Heart left ventricle (tissue), 16 donors: ENCODE measurements around the gene ENTPD1. TPM values are rescaled to one million over a fixed set of nuclear protein-coding genes. Genes with fewer than 3 reads are reported as not detected.

Experiments
- ATAC-seq, 4 donors: fragments of 200-7000 bp; cut with Tn5 transposase; one replicate each; pipeline ENCODE4 v1.9.1; 2020 to 2022; ENCODE audit warnings: moderate library complexity in 4 of 4, mild to moderate bottlenecking in 3 of 4, moderate number of reproducible peaks in 1 of 4
- DNase-seq, 5 donors: peaks; one replicate each; pipeline ENCODE4 v3.0.0-alpha.2; 2020
- H3K27ac ChIP-seq, 12 donors: fragments of 200-600 bp; sonication (generic) in 4 of 12; one replicate each; pipeline versions ENCODE4 v1.5.0 to v1.8.0; 2016 to 2022; ENCODE audit warnings: mild to moderate bottlenecking in 2 of 12
- H3K27me3 ChIP-seq, 9 donors: fragments of 200-600 bp; sonication (generic) in 2 of 9; one replicate each; pipeline versions ENCODE4 v1.5.1 to v1.8.0; 2016 to 2022; ENCODE audit warnings: mild to moderate bottlenecking in 3 of 9
- H3K36me3 ChIP-seq, 9 donors: fragments of 200-600 bp; sonication (generic) in 2 of 9; one replicate each; pipeline versions ENCODE4 v1.5.0 to v1.8.0; 2018 to 2022; ENCODE audit warnings: mild to moderate bottlenecking in 2 of 9
- H3K4me1 ChIP-seq, 12 donors: fragments of 200-600 bp; sonication (generic) in 4 of 12; one replicate each; pipeline versions ENCODE4 v1.5.0 to v1.8.0; 2016 to 2022; ENCODE audit warnings: mild to moderate bottlenecking in 3 of 12
- H3K4me3 ChIP-seq, 12 donors: fragments of 200-600 bp; sonication (generic) in 4 of 12; one replicate each; pipeline versions ENCODE4 v1.5.0 to v1.8.0; 2017 to 2022; ENCODE audit warnings: mild to moderate bottlenecking in 9 of 12, moderate library complexity in 4 of 12
- H3K9me3 ChIP-seq, 12 donors: fragments of 200-600 bp; sonication (generic) in 4 of 12; one replicate each; pipeline versions ENCODE4 v1.5.0 to v1.8.0; 2016 to 2022; ENCODE audit warnings: mild to moderate bottlenecking in 1 of 12
- CTCF ChIP-seq, 12 donors: fragments of 200-600 bp; sonication (generic) in 4 of 12; IDR thresholded peaks; one replicate each; pipeline versions ENCODE4 v1.5.0 to v1.8.0; 2018 to 2022; ENCODE audit warnings: antibody characterized with exemption in 12 of 12, mild to moderate bottlenecking in 5 of 12
- POLR2A ChIP-seq, 2 donors: fragments of 450-650 bp; IDR thresholded peaks; one replicate each; pipeline ENCODE4 v1.6.1; 2017; ENCODE audit warnings: antibody characterized with exemption in 2 of 2, mild to moderate bottlenecking in 2 of 2, moderate library complexity in 2 of 2
- WGBS, 4 donors: extraction: QIAGEN DNeasy Blood & Tissue Kit in 2 of 4; methylation state at CpG; one replicate each; pipeline versions ENCODE4 v1.1.5 to v1.1.7; 2013 to 2018; 5-methylcytosine and 5-hydroxymethylcytosine counted together
- intact Hi-C, 10 donors: fragments of 100-400 bp; cut with DNase I; formaldehyde crosslinking; loops; one replicate each; pipeline versions ENCODE4 v1.11.1 to v1.14.2; 2022
- polyA plus RNA-seq, 2 donors: library from polyadenylated mRNA; stranded (reverse); fragments of 200-250 nt; gene quantifications; one replicate each; pipeline ENCODE4 v1.2.3, GENCODE V29; 2013
- total RNA-seq, 9 donors: library from RNA; depleted of rRNA in 2 of 9; stranded (reverse); fragments of >200 nt in 2 of 9; fragmentation: NEBNext Ultra II Directional in 3 of 9; extraction: Animal tissue kit (Norgen Biotek cat#: 25700) in 3 of 9; gene quantifications; one replicate each; pipeline versions ENCODE4 v1.1.0 to v1.2.4, GENCODE V29; 2016 to 2023
- donor health status: ischemic (EF 13 %, LVEDD 7.1; RV severe dilation, severe dysfunction).
- donor health status: healthy with polysubstance abuse.
- donor health status: DM: no; HTN: yes; CAD: no.
- donor health status: DM: no; HTN: no; CAD: no.
- donor health status: ischemic (EF 25% LVEDD 6.9; RV normal size, moderate dysfunction).
- donor health status: ischemic (EF 25% LVEDD 5.7; RV mildly dilated, moderate dysfunction).
- donor health status: healthy.
- donor health status: DM: yes; HTN: yes; CAD: no.
- donor health status: ischemic (EF 35%, LVEDD 5.7; RV mildly dilated, moderate dysfunction).
- donor health status: nonischemic (EF 11% LVEDD 7.7; RV severe dilation, severe dysfunction).
- donor health status: DM: yes; HTN: yes; CAD: no.
- donor health status: PGD.
- donor health status: ischemic (EF 29% LVEDD 5.4; RV normal size, mild dysfunction).
- donor health status: nonischemic (EF 23%, LVEDD 6.1; RV moderate dilation, normal function).

Gene ENTPD1
- total and polyA plus RNA-seq, 11 donors = 3.3 to 23.2 (median 7.6) TPM

- ATAC-seq = no peak
- Histone ChIP-seq H3K27ac (peak overlapping the region in 3 of 12 donors; percentile 36 to 58 (median 47)), H3K4me1 (peaks cover 0 to 40% (median 0%) of the 10 kb centered on the region in 12 donors), H3K36me3 (no peaks in the 10 kb centered on the region), H3K4me3 (no peak overlapping the region), H3K27me3 (no peaks in the 10 kb centered on the region), H3K9me3 (no peaks in the 10 kb centered on the region)
- no peak for TF ChIP-seq CTCF (IDR thresholded peaks at IDR 0.05)
- no peak for TF ChIP-seq POLR2A (IDR thresholded peaks at IDR 0.05)
- DNase-seq = no peak
- WGBS, 4 donors = 73 to 76% (median 74%) methylated on average over 3 of the region's 3 CpGs
- intact Hi-C loops = no loop called here
Observed at GRCh38 chr10:95783741-95784140, 27.8 kb downstream of the ENTPD1 start.

- Histone ChIP-seq H3K27me3 (no peaks in the 10 kb centered on the region), H3K9me3 (no peaks in the 10 kb centered on the region), H3K4me1 (peaks cover 0 to 46% (median 0%) of the 10 kb centered on the region in 12 donors), H3K4me3 (no peak overlapping the region), H3K27ac (peak overlapping the region in 4 of 12 donors; percentile 11 to 58 (median 42)), H3K36me3 (no peaks in the 10 kb centered on the region)
- ATAC-seq (no peak), DNase-seq (no peak)
- intact Hi-C loops = no loop called here
- WGBS, 4 donors = 78 to 93% (median 87%) methylated on average over 3 of the region's 3 CpGs
- no peak for TF ChIP-seq POLR2A (IDR thresholded peaks at IDR 0.05)
- no peak for TF ChIP-seq CTCF (IDR thresholded peaks at IDR 0.05)
Observed at GRCh38 chr10:95784279-95784913, 28.4 kb downstream of the ENTPD1 start.

GRCh38 chr10:95785317-95785716, 29.4 kb downstream of the ENTPD1 start:
- H3K27me3 ChIP-seq = no peaks in the 10 kb centered on the region
- TF ChIP-seq CTCF (IDR thresholded peaks at IDR 0.05) (no peak), POLR2A (IDR thresholded peaks at IDR 0.05) (no peak)
- H3K4me1 ChIP-seq = peaks cover 0 to 50% (median 0%) of the 10 kb centered on the region in 12 donors
- no peaks in the 10 kb centered on the region for H3K9me3 ChIP-seq
- DNase-seq = no peak
- ATAC-seq = no peak
- H3K36me3 ChIP-seq = no peaks in the 10 kb centered on the region
- intact Hi-C loops = no loop called here
- WGBS, 4 donors = 89 to 100% (median 93%) methylated on average over 1 of the region's 1 CpG
- peak overlapping the region in 1 of 12 donors; percentile 58 for H3K27ac ChIP-seq
- H3K4me3 ChIP-seq = no peak overlapping the region

- Histone ChIP-seq H3K27me3 (no peaks in the 10 kb centered on the region), H3K4me3 (no peak overlapping the region), H3K36me3 (no peaks in the 10 kb centered on the region), H3K4me1 (peaks cover 0 to 50% (median 0%) of the 10 kb centered on the region in 12 donors), H3K9me3 (no peaks in the 10 kb centered on the region), H3K27ac (peak overlapping the region in 1 of 12 donors; percentile 5)
- no peak for DNase-seq
- intact Hi-C loops = no loop called here
- ATAC-seq = no peak
- 78 to 91% (median 82%) methylated on average over 5 of the region's 5 CpGs for WGBS, 4 donors
- TF ChIP-seq POLR2A (IDR thresholded peaks at IDR 0.05) (no peak), CTCF (IDR thresholded peaks at IDR 0.05) (no peak)
Observed at GRCh38 chr10:95785942-95786669, 30.1 kb downstream of the ENTPD1 start.
